Stimulated activated naive CD8-positive, alpha-beta T cell treated with anti-CD3 and anti-CD28 coated beads, Interleukin-15, amount 100 ng/mL, for 72 hours (primary cell): ENCODE data around the gene HSD3B7.

Source experiments
- ATAC-seq: fragments of 150-1000 bp; cut with Tn5 transposase; 2 replicates; pipeline ENCODE4 v1.10.0; 2021; ENCODE audit warnings: mild to moderate bottlenecking, moderate library complexity
- DNase-seq, 2 donors: peaks; one replicate each; pipeline ENCODE4 v3.0.0; 2021 to 2022
- H3K27ac Mint-ChIP-seq, 2 donors: one replicate each; pipeline ENCODE4 v1.8.0; 2022; ENCODE audit warnings: mild to moderate bottlenecking in 2 of 2, mixed read lengths in 2 of 2, moderate library complexity in 2 of 2
- H3K27me3 Mint-ChIP-seq: one replicate; pipeline ENCODE4 v1.8.0; 2022; ENCODE audit warnings: mixed read lengths
- H3K4me1 Mint-ChIP-seq: one replicate; pipeline ENCODE4 v1.8.0; 2022; ENCODE audit warnings: mild to moderate bottlenecking, mixed read lengths
- H3K4me3 Mint-ChIP-seq, 2 donors: one replicate each; pipeline ENCODE4 v1.8.0; 2022; ENCODE audit warnings: mild to moderate bottlenecking in 2 of 2, mixed read lengths in 2 of 2, moderate library complexity in 1 of 2
- H3K9me3 Mint-ChIP-seq, 2 donors: one replicate each; pipeline ENCODE4 v1.8.0; 2022; ENCODE audit warnings: mixed read lengths in 2 of 2

The HSD3B7 gene

GRCh38 chr16:31000671-31001382 is 15.8 kb downstream of the HSD3B7 start:
- peaks cover 7% of the 10 kb centered on the region for H3K4me1 Mint-ChIP-seq
- H3K4me3 Mint-ChIP-seq: no peak overlapping the region
- DNase-seq (no peak), ATAC-seq (no peak)
- H3K9me3 Mint-ChIP-seq: no peaks in the 10 kb centered on the region
- H3K27ac Mint-ChIP-seq: no peak overlapping the region
- H3K27me3 Mint-ChIP-seq: no peaks in the 10 kb centered on the region

- no peaks in the 10 kb centered on the region for H3K9me3 Mint-ChIP-seq
- ATAC-seq (no peak), DNase-seq (no peak)
- H3K4me1 Mint-ChIP-seq: peaks cover under 1% of the 10 kb centered on the region
- no peak overlapping the region for H3K4me3 Mint-ChIP-seq
- peak overlapping the region in 1 of 2 donors; percentile 78 for H3K27ac Mint-ChIP-seq
- H3K27me3 Mint-ChIP-seq: no peaks in the 10 kb centered on the region
Measured at GRCh38 chr16:31001507-31002249, 16.7 kb downstream of the HSD3B7 start.

- Mint-ChIP-seq H3K4me3 (no peak overlapping the region), H3K4me1 (no peaks in the 10 kb centered on the region), H3K27ac (peak overlapping the region in 1 of 2 donors; percentile 78), H3K9me3 (no peaks in the 10 kb centered on the region), H3K27me3 (no peaks in the 10 kb centered on the region)
- DNase-seq: no peak
- no peak for ATAC-seq
Measured at GRCh38 chr16:31002250-31002700, 17.3 kb downstream of the HSD3B7 start.

- Mint-ChIP-seq H3K27me3 (no peaks in the 10 kb centered on the region), H3K9me3 (no peaks in the 10 kb centered on the region), H3K4me1 (no peaks in the 10 kb centered on the region), H3K4me3 (no peak overlapping the region), H3K27ac (no peak overlapping the region)
- DNase-seq (no peak), ATAC-seq (no peak)
Measured at GRCh38 chr16:31002862-31003341, 17.9 kb downstream of the HSD3B7 start.

- Mint-ChIP-seq H3K27ac (no peak overlapping the region), H3K4me1 (no peaks in the 10 kb centered on the region), H3K27me3 (no peaks in the 10 kb centered on the region), H3K4me3 (no peak overlapping the region), H3K9me3 (no peaks in the 10 kb centered on the region)
- DNase-seq (no peak), ATAC-seq (no peak)
Measured at GRCh38 chr16:31003744-31004143, 18.7 kb downstream of the HSD3B7 start.

- ATAC-seq: no peak
- DNase-seq: no peak
- peaks cover 8% of the 10 kb centered on the region for H3K4me1 Mint-ChIP-seq
- no peaks in the 10 kb centered on the region for H3K9me3 Mint-ChIP-seq
- H3K27me3 Mint-ChIP-seq: peaks cover 1% of the 10 kb centered on the region
- no peak overlapping the region for H3K27ac Mint-ChIP-seq
- H3K4me3 Mint-ChIP-seq: no peak overlapping the region
Measured at GRCh38 chr16:31004658-31005057, 19.7 kb downstream of the HSD3B7 start.

GRCh38 chr16:31005350-31006085 is 20.5 kb downstream of the HSD3B7 start:
- H3K9me3 Mint-ChIP-seq: no peaks in the 10 kb centered on the region
- ATAC-seq (no peak), DNase-seq (no peak)
- peaks cover 13% of the 10 kb centered on the region for H3K4me1 Mint-ChIP-seq
- peaks cover 5% of the 10 kb centered on the region for H3K27me3 Mint-ChIP-seq
- peak overlapping the region in 1 of 2 donors; percentile 57 for H3K27ac Mint-ChIP-seq
- H3K4me3 Mint-ChIP-seq: no peak overlapping the region

- no peak for DNase-seq
- H3K27ac Mint-ChIP-seq: no peak overlapping the region
- H3K4me3 Mint-ChIP-seq: no peak overlapping the region
- H3K9me3 Mint-ChIP-seq: no peaks in the 10 kb centered on the region
- H3K27me3 Mint-ChIP-seq: peaks cover 5% of the 10 kb centered on the region
- no peak for ATAC-seq
- H3K4me1 Mint-ChIP-seq: peaks cover 14% of the 10 kb centered on the region
Measured at GRCh38 chr16:31006086-31006385, 21.0 kb downstream of the HSD3B7 start.

GRCh38 chr16:31006589-31006988 is 21.6 kb downstream of the HSD3B7 start:
- peaks cover 19% of the 10 kb centered on the region for H3K4me1 Mint-ChIP-seq
- H3K27me3 Mint-ChIP-seq: peaks cover 10% of the 10 kb centered on the region
- no peak overlapping the region for H3K4me3 Mint-ChIP-seq
- DNase-seq (no peak), ATAC-seq (no peak)
- no peak overlapping the region for H3K27ac Mint-ChIP-seq
- H3K9me3 Mint-ChIP-seq: no peaks in the 10 kb centered on the region

GRCh38 chr16:31007684-31008083 is 22.7 kb downstream of the HSD3B7 start:
- peaks cover 27% of the 10 kb centered on the region for H3K4me1 Mint-ChIP-seq
- ATAC-seq (no peak), DNase-seq (no peak)
- H3K27ac Mint-ChIP-seq: no peak overlapping the region
- no peaks in the 10 kb centered on the region for H3K9me3 Mint-ChIP-seq
- peaks cover 21% of the 10 kb centered on the region for H3K27me3 Mint-ChIP-seq
- no peak overlapping the region for H3K4me3 Mint-ChIP-seq

- no peaks in the 10 kb centered on the region for H3K9me3 Mint-ChIP-seq
- H3K4me1 Mint-ChIP-seq: peaks cover 27% of the 10 kb centered on the region
- no peak for ATAC-seq
- H3K4me3 Mint-ChIP-seq: no peak overlapping the region
- no peak for DNase-seq
- no peak overlapping the region for H3K27ac Mint-ChIP-seq
- peaks cover 26% of the 10 kb centered on the region for H3K27me3 Mint-ChIP-seq
Measured at GRCh38 chr16:31008149-31008548, 23.1 kb downstream of the HSD3B7 start.

GRCh38 chr16:31008551-31008950 is 23.5 kb downstream of the HSD3B7 start:
- no peak for ATAC-seq
- peaks cover 30% of the 10 kb centered on the region for H3K27me3 Mint-ChIP-seq
- H3K4me1 Mint-ChIP-seq: peaks cover 27% of the 10 kb centered on the region
- no peak for DNase-seq
- H3K27ac Mint-ChIP-seq: no peak overlapping the region
- no peak overlapping the region for H3K4me3 Mint-ChIP-seq
- H3K9me3 Mint-ChIP-seq: no peaks in the 10 kb centered on the region

- ATAC-seq (no peak), DNase-seq (no peak)
- peaks cover 35% of the 10 kb centered on the region for H3K27me3 Mint-ChIP-seq
- peaks cover 27% of the 10 kb centered on the region for H3K4me1 Mint-ChIP-seq
- H3K27ac Mint-ChIP-seq: no peak overlapping the region
- H3K9me3 Mint-ChIP-seq: no peaks in the 10 kb centered on the region
- no peak overlapping the region for H3K4me3 Mint-ChIP-seq
Measured at GRCh38 chr16:31009120-31009519, 24.1 kb downstream of the HSD3B7 start.

- ATAC-seq: peak; percentile 44
- peaks cover 27% of the 10 kb centered on the region for H3K4me1 Mint-ChIP-seq
Measured at GRCh38 chr16:31009894-31010584, 25.0 kb downstream of the HSD3B7 start.

GRCh38 chr16:31010585-31011325 is 25.7 kb downstream of the HSD3B7 start, which contains the start of gene STX1B:
Gene STX1B, minus strand, starts transcription at chr16:31010638. Its CDS starts 242 bp downstream, at chr16:31010396.
- Mint-ChIP-seq H3K4me1 (peaks cover 27% of the 10 kb centered on the region), H3K9me3 (no peaks in the 10 kb centered on the region), H3K4me3 (peak within 1 kb of the TSS; percentile 61 to 76), H3K27me3 (peaks cover 43% of the 10 kb centered on the region), H3K27ac (peak within 1 kb of the TSS; percentile 67 to 81)
- DNase-seq (peak in 1 of 2 donors; percentile 32), ATAC-seq (peak; percentile 56)

More at GRCh38 chr16:31009894-31010584, 25.0 kb downstream of the HSD3B7 start:
- no peaks in the 10 kb centered on the region for H3K9me3 Mint-ChIP-seq
- peaks cover 36% of the 10 kb centered on the region for H3K27me3 Mint-ChIP-seq
- peak overlapping the region; percentile 57 to 67 for H3K27ac Mint-ChIP-seq
- H3K4me3 Mint-ChIP-seq: peak overlapping the region; percentile 59 to 76
- DNase-seq: no peak
